ENCODE measurements around the gene EWSR1.

EWSR1 gene

DNA sequence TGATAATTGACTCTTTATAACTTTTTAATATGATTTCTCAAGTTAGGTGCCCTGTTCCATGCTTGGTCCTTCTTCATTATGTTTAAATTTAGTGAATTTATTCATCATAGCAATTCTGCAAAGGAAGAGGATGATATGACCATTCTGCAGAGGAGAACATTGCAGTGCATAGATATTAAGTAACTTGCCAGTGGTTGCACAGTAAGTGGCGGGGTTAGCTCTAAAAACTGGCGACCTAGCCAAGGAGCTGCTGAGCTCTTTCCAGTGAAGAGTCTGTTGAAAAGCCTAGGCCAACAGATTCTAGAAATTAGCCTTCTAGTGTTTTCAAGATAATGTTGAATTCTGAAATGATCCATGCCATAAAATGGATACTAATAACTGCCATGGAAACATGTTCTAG, 4.6 kb downstream of the EWSR1 start:
- H3K36me3 ChIP-seq (replicated peaks) = peaks cover 65% of the 10 kb centered on the region
- no peak overlapping the region for H3K27ac ChIP-seq
- in situ Hi-C loops (cut with HindIII; ENCODE audit: low pct_ligation_motif_present, low sequenced_read_pairs) = no loop called here
- H3K27me3 ChIP-seq (replicated peaks) = no peaks in the 10 kb centered on the region
- no peak for DNase-seq
- H3K4me3 ChIP-seq (ENCODE audit: low read depth, low read length) = no peak overlapping the region
- TF ChIP-seq, protein P1, sequence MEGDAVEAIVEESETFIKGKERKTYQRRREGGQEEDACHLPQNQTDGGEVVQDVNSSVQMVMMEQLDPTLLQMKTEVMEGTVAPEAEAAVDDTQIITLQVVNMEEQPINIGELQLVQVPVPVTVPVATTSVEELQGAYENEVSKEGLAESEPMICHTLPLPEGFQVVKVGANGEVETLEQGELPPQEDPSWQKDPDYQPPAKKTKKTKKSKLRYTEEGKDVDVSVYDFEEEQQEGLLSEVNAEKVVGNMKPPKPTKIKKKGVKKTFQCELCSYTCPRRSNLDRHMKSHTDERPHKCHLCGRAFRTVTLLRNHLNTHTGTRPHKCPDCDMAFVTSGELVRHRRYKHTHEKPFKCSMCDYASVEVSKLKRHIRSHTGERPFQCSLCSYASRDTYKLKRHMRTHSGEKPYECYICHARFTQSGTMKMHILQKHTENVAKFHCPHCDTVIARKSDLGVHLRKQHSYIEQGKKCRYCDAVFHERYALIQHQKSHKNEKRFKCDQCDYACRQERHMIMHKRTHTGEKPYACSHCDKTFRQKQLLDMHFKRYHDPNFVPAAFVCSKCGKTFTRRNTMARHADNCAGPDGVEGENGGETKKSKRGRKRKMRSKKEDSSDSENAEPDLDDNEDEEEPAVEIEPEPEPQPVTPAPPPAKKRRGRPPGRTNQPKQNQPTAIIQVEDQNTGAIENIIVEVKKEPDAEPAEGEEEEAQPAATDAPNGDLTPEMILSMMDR (IDR thresholded peaks at IDR 0.05; ENCODE audit: low read depth, low read length, missing control alignments) = no peak

DNA sequence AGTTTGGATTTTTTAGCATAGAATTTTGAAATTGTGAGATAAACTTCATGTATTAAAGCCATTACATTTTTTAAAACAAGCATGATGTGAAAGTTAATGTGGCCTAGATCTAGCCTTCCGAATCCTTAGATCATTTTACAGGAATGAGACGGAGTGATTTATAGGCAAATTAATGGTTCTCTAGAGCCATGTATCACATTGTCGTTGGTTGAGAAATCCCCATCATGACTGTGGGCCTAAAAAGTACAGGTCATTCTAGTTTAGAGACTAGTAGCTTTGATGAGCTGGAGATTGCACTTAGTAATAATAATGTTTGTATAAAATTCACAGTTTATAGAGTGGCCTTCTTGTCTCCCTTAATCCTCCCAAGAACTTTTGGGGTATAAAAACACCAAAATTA, 7.1 kb downstream of the EWSR1 start:
- TF ChIP-seq, protein P1 (IDR thresholded peaks at IDR 0.05; ENCODE audit: low read depth, low read length, missing control alignments) = no peak
- Histone ChIP-seq H3K4me3 (ENCODE audit: low read depth, low read length) (no peak overlapping the region), H3K36me3 (replicated peaks) (peaks cover 79% of the 10 kb centered on the region), H3K27me3 (replicated peaks) (no peaks in the 10 kb centered on the region), H3K27ac (no peak overlapping the region)
- in situ Hi-C loops (cut with HindIII; ENCODE audit: low pct_ligation_motif_present, low sequenced_read_pairs) = no loop called here
- no peak for DNase-seq

DNA sequence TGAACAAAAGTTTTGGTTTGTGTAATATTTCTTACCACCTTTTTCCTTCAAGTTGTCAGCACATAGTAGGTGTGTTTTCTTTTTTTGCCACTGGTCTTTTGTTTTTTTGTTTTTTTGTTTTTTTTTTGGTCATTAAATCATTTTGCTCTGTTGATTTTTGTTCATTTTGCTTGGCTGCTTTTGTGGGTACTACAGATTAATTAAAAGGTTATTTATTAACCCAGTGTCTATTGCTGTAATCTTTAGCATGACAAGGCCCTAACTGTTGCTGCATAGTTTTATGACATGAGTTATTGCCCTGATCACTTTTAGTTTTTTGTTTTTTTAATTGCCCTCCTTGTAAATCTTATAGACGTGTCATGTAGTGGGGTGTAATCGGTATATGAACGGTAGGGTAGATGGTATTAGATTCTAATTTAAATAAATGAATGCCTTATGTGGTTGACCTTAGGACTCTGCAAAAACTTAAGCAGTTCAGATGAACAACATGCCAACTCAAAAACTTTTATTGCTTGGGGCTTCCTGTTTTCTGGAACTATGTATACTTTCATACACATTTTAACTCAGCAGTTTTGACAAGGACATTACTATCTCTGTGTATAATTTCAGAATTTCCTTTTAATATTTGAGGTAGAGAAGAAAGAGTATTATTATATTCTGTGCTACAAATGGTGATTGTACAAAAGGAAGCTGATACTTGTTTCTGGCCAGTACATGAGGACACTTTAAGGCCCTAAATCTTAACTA, 7.9 kb downstream of the EWSR1 start:
- DNase-seq = no peak
- Histone ChIP-seq H3K27me3 (replicated peaks) (no peaks in the 10 kb centered on the region), H3K36me3 (replicated peaks) (peaks cover 81% of the 10 kb centered on the region), H3K4me3 (ENCODE audit: low read depth, low read length) (no peak overlapping the region), H3K27ac (no peak overlapping the region)
- in situ Hi-C loops (cut with HindIII; ENCODE audit: low pct_ligation_motif_present, low sequenced_read_pairs) = no loop called here
- TF ChIP-seq, protein P1 (IDR thresholded peaks at IDR 0.05; ENCODE audit: low read depth, low read length, missing control alignments) = no peak

DNA sequence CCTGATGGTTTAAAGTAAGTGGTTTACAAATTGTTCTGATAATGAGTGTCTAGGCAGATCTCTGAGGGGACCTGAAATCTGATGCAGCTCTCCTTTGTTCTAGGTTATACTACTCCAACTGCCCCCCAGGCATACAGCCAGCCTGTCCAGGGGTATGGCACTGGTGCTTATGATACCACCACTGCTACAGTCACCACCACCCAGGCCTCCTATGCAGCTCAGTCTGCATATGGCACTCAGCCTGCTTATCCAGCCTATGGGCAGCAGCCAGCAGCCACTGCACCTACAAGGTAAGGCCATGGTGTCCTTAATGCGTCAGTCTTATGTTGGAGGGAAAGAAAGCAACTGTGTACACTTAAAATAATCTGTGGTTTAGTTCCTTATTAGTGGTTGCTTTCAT, 9.9 kb downstream of the EWSR1 start:
- TF ChIP-seq, protein P1 (IDR thresholded peaks at IDR 0.05; ENCODE audit: low read depth, low read length, missing control alignments) = no peak
- no peak for DNase-seq
- Histone ChIP-seq H3K27ac (no peak overlapping the region), H3K27me3 (replicated peaks) (no peaks in the 10 kb centered on the region), H3K4me3 (ENCODE audit: low read depth, low read length) (no peak overlapping the region), H3K36me3 (replicated peaks) (peaks cover 89% of the 10 kb centered on the region)
- in situ Hi-C loops (cut with HindIII; ENCODE audit: low pct_ligation_motif_present, low sequenced_read_pairs) = no loop called here

DNA sequence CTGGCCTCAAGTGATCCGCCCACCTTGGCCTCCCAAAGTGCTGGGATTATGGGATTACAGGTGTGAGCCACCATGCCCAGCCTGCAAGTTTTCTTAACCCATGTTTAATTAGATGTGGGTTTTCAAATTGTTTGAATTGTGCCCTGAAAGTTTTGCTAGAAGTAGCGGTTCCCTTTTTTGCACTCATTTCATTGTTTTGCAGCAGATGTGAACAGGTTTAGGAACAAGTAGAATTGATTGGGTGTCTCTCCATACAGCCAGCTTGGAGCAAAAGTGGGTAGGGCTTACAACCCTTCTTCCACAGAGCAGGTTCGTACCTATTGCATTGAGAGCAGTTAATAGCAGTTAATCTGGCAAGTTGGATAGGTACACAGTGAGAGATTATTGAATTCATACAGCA, 16.1 kb downstream of the EWSR1 start:
- Histone ChIP-seq H3K27ac (no peak overlapping the region), H3K4me3 (ENCODE audit: low read depth, low read length) (no peak overlapping the region), H3K36me3 (replicated peaks) (peaks cover 90% of the 10 kb centered on the region), H3K27me3 (replicated peaks) (no peaks in the 10 kb centered on the region)
- in situ Hi-C loops (cut with HindIII; ENCODE audit: low pct_ligation_motif_present, low sequenced_read_pairs) = no loop called here
- TF ChIP-seq, protein P1 (IDR thresholded peaks at IDR 0.05; ENCODE audit: low read depth, low read length, missing control alignments) = no peak
- no peak for DNase-seq

DNA sequence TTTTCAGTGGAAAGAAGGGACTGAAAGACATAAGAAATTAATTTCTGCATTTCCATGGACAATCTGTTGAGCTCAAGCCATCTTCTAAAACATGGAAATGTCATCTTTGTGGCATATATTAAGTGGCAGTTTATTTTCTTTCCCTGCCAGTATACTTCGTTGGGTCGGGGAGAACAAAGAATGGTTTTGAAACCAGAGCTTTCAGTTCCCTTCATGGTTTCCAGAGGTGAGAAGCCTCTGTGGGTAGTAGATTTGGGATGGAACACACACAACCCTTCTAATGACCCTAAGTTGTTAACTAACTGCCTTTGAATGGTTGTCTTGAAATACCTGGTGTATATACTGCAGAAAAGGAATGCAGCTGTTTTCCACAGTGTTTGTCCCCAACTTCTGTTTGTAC, 20.8 kb downstream of the EWSR1 start:
- DNase-seq = no peak
- Histone ChIP-seq H3K27me3 (replicated peaks) (no peaks in the 10 kb centered on the region), H3K27ac (no peak overlapping the region), H3K4me3 (ENCODE audit: low read depth, low read length) (no peak overlapping the region), H3K36me3 (replicated peaks) (peaks cover 94% of the 10 kb centered on the region)
- in situ Hi-C loops (cut with HindIII; ENCODE audit: low pct_ligation_motif_present, low sequenced_read_pairs) = no loop called here
- TF ChIP-seq, protein P1 (IDR thresholded peaks at IDR 0.05; ENCODE audit: low read depth, low read length, missing control alignments) = no peak

Data from brain microvascular endothelial cell (primary cell).